Ovary (tissue), 9 donors: ENCODE measurements around the gene ANKMY1. TPM values are rescaled to one million over a fixed set of nuclear protein-coding genes. Genes with fewer than 3 reads are reported as not detected.

Source experiments
- DNase-seq, 5 donors: peaks; one replicate each; pipeline ENCODE4 v3.0.0-alpha.2; 2019 to 2020
- H3K27ac ChIP-seq, 2 donors: fragments of 200-600 bp; one replicate each; pipeline versions ENCODE4 v1.5.1 to v1.8.0; 2019 to 2022
- H3K27me3 ChIP-seq: fragments of 200-600 bp; one replicate; pipeline ENCODE4 v1.8.0; 2022
- H3K36me3 ChIP-seq: fragments of 200-600 bp; sonication (generic); one replicate; pipeline ENCODE4 v1.5.1; 2019
- H3K4me1 ChIP-seq: one replicate; pipeline ENCODE4 v1.8.1; 2013; ENCODE audit warnings: mild to moderate bottlenecking, moderate library complexity; ENCODE audit not compliant: insufficient read depth
- H3K4me3 ChIP-seq: fragments of 200-600 bp; sonication (generic); one replicate; pipeline ENCODE4 v1.5.1; 2017
- H3K9me3 ChIP-seq, 2 donors: fragments of 200-600 bp in 1 of 2; sonication (generic) in 1 of 2; one replicate each; pipeline versions ENCODE4 v1.5.1 to v1.8.1; 2013 to 2019; ENCODE audit warnings: mild to moderate bottlenecking in 1 of 2, moderate library complexity in 1 of 2
- CTCF ChIP-seq, 3 donors: fragments of 450-650 bp in 2 of 3; fragments of 200-600 bp in 1 of 3; IDR thresholded peaks; one replicate each; pipeline versions ENCODE4 v1.5.1 to v1.8.0; 2016 to 2022; ENCODE audit warnings: antibody characterized with exemption in 3 of 3, mild to moderate bottlenecking in 1 of 3
- EP300 ChIP-seq: sonication (generic); formaldehyde crosslinking; IDR thresholded peaks from one replicate; pipeline ENCODE4 v1.6.1; 2017; ENCODE audit warnings: antibody characterized with exemption
- POLR2A ChIP-seq: fragments of 450-650 bp; IDR thresholded peaks from one replicate; pipeline ENCODE4 v1.6.1; 2017; ENCODE audit warnings: antibody characterized with exemption, mild to moderate bottlenecking, moderate library complexity
- WGBS, 3 donors: extraction: QIAGEN DNeasy Blood & Tissue Kit in 1 of 3; methylation state at CpG; one replicate each; pipeline versions ENCODE4 v1.1.5 to v1.1.7; 2013 to 2017; 5-methylcytosine and 5-hydroxymethylcytosine counted together
- intact Hi-C, 4 donors: fragments of 100-400 bp; cut with DNase I; formaldehyde crosslinking; loops; one replicate each; pipeline versions ENCODE4 v1.11.0 to v1.15.1; 2022 to 2023
- polyA plus RNA-seq, 2 donors: library from polyadenylated mRNA; stranded (reverse); fragments of 200-250 nt in 1 of 2; fragments of 350-450 nt in 1 of 2; fragmentation: Illumina TruSeq in 1 of 2; extraction: RNeasy Lipid Tissue Mini Kit (QIAGEN cat#74804) in 1 of 2; gene quantifications; one replicate each; pipeline ENCODE4 v1.2.3, GENCODE V29; 2013 to 2014
- total RNA-seq, 7 donors: library from RNA; depleted of rRNA in 2 of 7; stranded (reverse); fragments of >200 nt in 2 of 7; fragmentation: NEBNext Ultra II Directional in 3 of 7; extraction: Animal tissue kit (Norgen Biotek cat#: 25700) in 3 of 7; gene quantifications; one replicate each; pipeline versions ENCODE4 v1.1.0 to v1.2.4, GENCODE V29; 2016 to 2023
- donor health status: DM: no; HTN: no; CAD: no; lungs with moderate emphysema.
- donor health status: DM: no; HTN: no; CAD: no.
- donor health status: Bipolar disorder and iron deficiency.
- donor health status: DM: yes; HTN: yes; CAD: no.
- donor health status: DM: no; HTN: no; CAD: no.
- donor health status: DM: yes; HTN: yes; CAD: no.

The ANKMY1 gene
- total and polyA plus RNA-seq, 9 donors, result 11.5 to 24.2 (median 19.0) TPM

DNA sequence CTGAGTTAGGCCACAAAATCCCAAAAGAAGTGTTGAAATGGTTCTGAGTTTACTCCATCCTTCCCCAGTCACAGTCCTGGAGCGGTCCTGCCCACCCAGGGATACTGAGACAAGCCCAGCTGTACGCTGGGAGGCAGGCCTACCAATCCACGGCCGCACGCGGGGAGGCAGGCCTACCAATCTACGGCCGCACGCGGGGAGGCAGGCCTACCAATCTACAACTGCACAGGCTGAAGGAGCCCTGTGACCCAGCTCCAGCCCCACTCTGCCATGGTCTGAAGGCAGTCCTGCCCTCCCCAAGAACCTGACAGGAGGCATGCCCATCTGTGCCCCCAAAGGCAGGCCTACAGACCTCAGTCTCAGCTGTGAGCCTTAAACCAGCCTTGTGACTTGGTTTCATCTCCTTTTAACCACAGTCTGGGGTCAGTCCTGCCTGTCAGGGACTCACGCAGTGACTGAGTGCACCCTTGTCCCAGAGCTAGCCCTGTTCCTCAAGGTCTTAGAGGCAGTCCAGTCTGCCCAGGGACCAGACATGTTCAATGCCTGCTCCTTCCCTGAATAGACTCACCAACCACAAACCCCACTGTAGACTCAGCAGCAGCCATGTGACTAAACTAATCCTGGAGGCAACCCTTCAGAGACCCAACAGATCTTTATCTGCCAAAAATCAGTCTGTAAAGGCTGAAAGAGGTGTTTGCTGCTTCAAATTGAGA, 85.6 kb downstream of the ANKMY1 start:
- Histone ChIP-seq H3K27me3 (no peaks in the 10 kb centered on the region), H3K36me3 (no peaks in the 10 kb centered on the region), H3K9me3 (no peaks in the 10 kb centered on the region), H3K27ac (no peak overlapping the region), H3K4me1 (no peaks in the 10 kb centered on the region), H3K4me3 (no peak overlapping the region)
- DNase-seq, result peak in 1 of 5 donors; percentile 5
- TF ChIP-seq EP300 (no peak), POLR2A (no peak), CTCF (IDR thresholded peaks at IDR 0.05) (no peak)
- intact Hi-C loops, result no loop called here
- 96 to 99% (median 98%) methylated on average over 11 of the region's 11 CpGs for WGBS, 3 donors

GRCh38 chr2:240469740-240470139, 88.0 kb downstream of the ANKMY1 start:
- 80 to 81% (median 81%) methylated on average over 6 of the region's 6 CpGs for WGBS, 3 donors
- no peaks in the 10 kb centered on the region for H3K4me1 ChIP-seq
- DNase-seq, result peak in 1 of 5 donors; percentile 8
- no peak overlapping the region for H3K4me3 ChIP-seq
- H3K27me3 ChIP-seq, result no peaks in the 10 kb centered on the region
- H3K36me3 ChIP-seq, result no peaks in the 10 kb centered on the region
- H3K27ac ChIP-seq, result no peak overlapping the region
- H3K9me3 ChIP-seq, result no peaks in the 10 kb centered on the region
- TF ChIP-seq POLR2A, result no peak
- TF ChIP-seq CTCF (IDR thresholded peaks at IDR 0.05), result no peak
- no peak for TF ChIP-seq EP300
- intact Hi-C loops, result no loop called here

GRCh38 chr2:240469239-240469636, 88.5 kb downstream of the ANKMY1 start:
- WGBS, 3 donors, result 13 to 20% (median 18%) methylated on average over 8 to 10 of the region's 10 CpGs
- Histone ChIP-seq H3K4me1 (no peaks in the 10 kb centered on the region), H3K27me3 (no peaks in the 10 kb centered on the region), H3K9me3 (no peaks in the 10 kb centered on the region), H3K27ac (no peak overlapping the region), H3K4me3 (no peak overlapping the region), H3K36me3 (no peaks in the 10 kb centered on the region)
- TF ChIP-seq EP300 (no peak), POLR2A (no peak), CTCF (IDR thresholded peaks at IDR 0.05) (no peak)
- DNase-seq, result peak in 1 of 5 donors; percentile 14
- intact Hi-C loops, result no loop called here

DNA sequence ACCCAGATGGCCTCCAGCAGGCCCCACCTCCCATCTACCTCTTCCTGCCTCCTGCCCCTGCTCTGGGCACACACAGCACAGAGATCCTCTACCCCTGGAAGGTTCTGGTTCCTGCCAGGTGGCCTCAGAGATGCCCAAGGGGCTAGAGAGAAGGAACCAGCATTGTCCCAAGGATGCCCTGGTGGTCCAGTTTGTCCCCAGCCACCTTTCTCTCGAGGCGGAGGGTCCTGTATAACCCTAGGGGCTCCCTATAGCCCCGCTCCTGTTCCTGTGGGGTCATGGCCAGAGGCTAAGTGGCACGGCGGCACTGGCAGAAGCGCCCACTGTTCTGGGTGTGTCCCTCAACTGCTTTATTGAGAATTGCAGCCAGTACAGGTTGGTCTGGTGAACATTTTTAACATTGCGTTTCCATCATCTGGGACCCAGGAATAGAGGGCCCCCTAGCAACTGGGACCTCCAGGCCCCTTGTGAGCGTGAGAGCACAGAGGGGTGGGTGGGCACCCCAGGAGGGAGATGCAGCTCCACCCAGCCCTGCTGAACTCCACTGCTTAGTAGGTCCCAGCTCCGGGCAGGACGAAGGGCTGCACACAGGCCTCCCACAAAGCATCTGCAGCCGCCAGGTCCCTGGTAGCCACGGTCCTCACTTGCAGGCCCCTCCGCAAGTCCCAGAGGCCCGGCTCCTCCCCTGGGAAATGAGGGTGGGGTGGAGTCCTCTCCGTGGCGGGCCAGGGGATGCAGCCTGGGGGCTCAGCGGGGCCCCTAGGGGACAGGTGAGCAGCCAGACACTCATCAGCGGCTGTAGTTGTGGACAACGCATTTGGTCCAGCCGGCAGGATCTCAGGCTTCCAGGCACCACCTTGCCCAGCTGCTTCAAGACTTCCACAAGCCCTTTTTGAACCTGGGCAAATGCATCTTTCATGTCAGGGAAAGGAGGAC, 89.2 kb downstream of the ANKMY1 start:
- DNase-seq, result peak in 4 of 5 donors; percentile 12 to 40 (median 24)
- no peaks in the 10 kb centered on the region for H3K9me3 ChIP-seq
- no peaks in the 10 kb centered on the region for H3K27me3 ChIP-seq
- TF ChIP-seq CTCF (IDR thresholded peaks at IDR 0.05) (no peak), POLR2A (no peak), EP300 (no peak)
- no peak overlapping the region for H3K4me3 ChIP-seq
- no peaks in the 10 kb centered on the region for H3K4me1 ChIP-seq
- no peak overlapping the region for H3K27ac ChIP-seq
- intact Hi-C loops, result no loop called here
- H3K36me3 ChIP-seq, result no peaks in the 10 kb centered on the region
- 56 to 72% (median 71%) methylated on average over 10 to 20 of the region's 20 CpGs for whole genome bisulfite sequencing, 3 donors
